PC-9 (cell line): ENCODE data around the gene LETMD1. TPM values are rescaled to one million over a fixed set of nuclear protein-coding genes. Genes with fewer than 3 reads are reported as not detected.
A peak's percentile ranks its signal among the peaks of the same experiment; 100 is the strongest.

ENCODE experiments used
- BruUV-seq: library from RNA; stranded (reverse); fragments of 400-500 nt; replicated peaks from 2 replicates; lab custom pipeline; 2021; lab: Mats Ljungman, UMichigan
- CTCF ChIA-PET: fragments of 300-600 bp; sonication (Branson Sonifier 250); formaldehyde crosslinking; loops from one replicate; lab custom pipeline; 2022; ENCODE audit warnings: antibody characterized with exemption; lab: Charles Lee
- POLR2A ChIA-PET: fragments of 300-600 bp; sonication (Branson Sonifier 250); formaldehyde crosslinking; loops from one replicate; lab custom pipeline; 2022; ENCODE audit warnings: antibody characterized with exemption; ENCODE audit not compliant: unreplicated experiment; lab: Charles Lee
- DNase-seq, 2 experiments: peaks; one replicate each; pipeline versions ENCODE4 v3.0.0 to v3.0.0-alpha.2; 2015 to 2022; ENCODE audit warnings: mixed read lengths in 1 of 2
- H2AFZ ChIP-seq: fragments of 200-600 bp; sonication (generic); 2 replicates; pipeline ENCODE4 v1.8.1; 2017; ENCODE audit warnings: antibody characterized with exemption
- H3F3A ChIP-seq: fragments of 200-600 bp; sonication (generic); 2 replicates; pipeline ENCODE4 v1.8.1; 2017; ENCODE audit warnings: antibody characterized with exemption, mild to moderate bottlenecking, low read depth; ENCODE audit not compliant: insufficient read depth
- H3K27ac ChIP-seq: fragments of 200-600 bp; sonication (generic); 2 replicates; pipeline ENCODE4 v1.6.1; 2016; ENCODE audit warnings: mixed run types
- H3K27me3 ChIP-seq: fragments of 200-600 bp; sonication (generic); 2 replicates; pipeline ENCODE4 v1.6.1; 2016; ENCODE audit warnings: low read depth, mixed run types; ENCODE audit not compliant: insufficient read depth
- H3K36me3 ChIP-seq: fragments of 200-600 bp; sonication (generic); 2 replicates; pipeline ENCODE4 v1.6.1; 2016; ENCODE audit warnings: low read depth, mixed run types
- H3K4me1 ChIP-seq: fragments of 200-600 bp; sonication (generic); replicated peaks from 2 replicates; pipeline ENCODE4 v1.6.1; 2016; ENCODE audit warnings: mixed run types; ENCODE audit not compliant: insufficient read depth
- H3K4me2 ChIP-seq: fragments of 200-600 bp; sonication (generic); 2 replicates; pipeline ENCODE4 v1.6.1; 2017; ENCODE audit warnings: mixed run types
- H3K4me3 ChIP-seq: fragments of 200-600 bp; sonication (generic); 2 replicates; pipeline ENCODE4 v1.6.1; 2016; ENCODE audit warnings: mixed run types
- H3K79me2 ChIP-seq: fragments of 200-600 bp; sonication (generic); 2 replicates; pipeline ENCODE4 v1.6.1; 2017; ENCODE audit warnings: low read depth, mixed run types
- H3K9me2 ChIP-seq: fragments of 200-600 bp; sonication (generic); 2 replicates; pipeline ENCODE4 v1.8.1; 2017; ENCODE audit warnings: mild to moderate bottlenecking; ENCODE audit not compliant: insufficient read depth
- H3K9me3 ChIP-seq: fragments of 200-600 bp; sonication (generic); 2 replicates; pipeline ENCODE4 v1.8.1; 2016; ENCODE audit warnings: low read depth; ENCODE audit not compliant: insufficient read depth
- H4K20me1 ChIP-seq: fragments of 200-600 bp; sonication (generic); 2 replicates; pipeline ENCODE4 v1.8.1; 2017; ENCODE audit not compliant: insufficient read depth
- CTCF ChIP-seq: fragments of 200-600 bp; sonication (generic); conservative IDR thresholded peaks from 2 replicates; pipeline ENCODE4 v1.6.1; 2017; ENCODE audit warnings: mixed run types, antibody characterized with exemption, mild to moderate bottlenecking, moderate library complexity
- EZH2 ChIP-seq: fragments of 200-600 bp; sonication (generic); IDR thresholded peaks from 2 replicates; pipeline ENCODE4 v1.8.0; 2017; ENCODE audit warnings: antibody characterized with exemption, low read depth
- intact Hi-C: fragments of 100-400 bp; cut with micrococcal nuclease; formaldehyde crosslinking; loops from one replicate; pipeline ENCODE4 v1.10.0; 2022; ENCODE audit not compliant: unreplicated experiment
- total RNA-seq: library from RNA; stranded (reverse); gene quantifications from 2 replicates; pipeline ENCODE4 v1.2.3, GENCODE V29; 2021

LETMD1 gene
- total RNA-seq, 1 experiment from 2014 or later: 81.9 TPM

- DNase-seq: no peak
- Histone ChIP-seq H3F3A (peaks cover 6% of the 10 kb centered on the region; the same call in 1 of the 2 replicates), H3K9me3 (no peaks in the 10 kb centered on the region), H3K4me3 (no peak overlapping the region), H3K9me2 (no peaks in the 10 kb centered on the region), H3K36me3 (no peaks in the 10 kb centered on the region), H3K4me2 (no peak overlapping the region), H3K4me1 (peaks cover 8% of the 10 kb centered on the region), H3K27me3 (no peaks in the 10 kb centered on the region), H2AFZ (no peak overlapping the region), H3K79me2 (peaks cover 25% of the 10 kb centered on the region; the same call in 1 of the 2 replicates), H4K20me1 (0 out of 2 replicates have a peak, but pooled peaks cover 3% of the 10 kb centered on the region), H3K27ac (no peak overlapping the region)
- ChIA-PET POLR2A (interaction anchor here (0.7 to 1.0 kb wide), 2 partner anchors 9 to 291 kb away, joined by 5 to 6 read pairs; no protein-coding TSS in a partner anchor), CTCF (interaction anchor here (0.7 kb wide), 1 partner anchor 92 kb away, joined by 16 read pairs; no protein-coding TSS in a partner anchor)
- intact Hi-C loops: loop anchor here (10.0 kb wide), 1 partner anchor 265 kb away; the partner anchor contains the start of gene CELA1
- no peak for TF ChIP-seq EZH2
- no peak for TF ChIP-seq CTCF
- BruUV-seq: no TSS peak
These were observed 32.0 kb downstream of the LETMD1 start for GRCh38 chr12:51080136-51080535.

- no peaks in the 10 kb centered on the region for H3K9me3 ChIP-seq
- no peaks in the 10 kb centered on the region for H3K9me2 ChIP-seq
- no TSS peak for BruUV-seq
- no peak overlapping the region for H3K4me3 ChIP-seq
- no peaks in the 10 kb centered on the region for H3K27me3 ChIP-seq
- H3K79me2 ChIP-seq: peaks cover 25% of the 10 kb centered on the region; the same call in 1 of the 2 replicates
- peaks cover 8% of the 10 kb centered on the region for H3K4me1 ChIP-seq
- intact Hi-C loops: loop anchor here (10.0 kb wide), 1 partner anchor 263 kb away; the partner anchor contains the start of gene CELA1
- CTCF ChIA-PET: no interaction called here
- H3K4me2 ChIP-seq: peak overlapping the region; percentile 87; the same call in 1 of the 2 replicates
- no peaks in the 10 kb centered on the region for H3K36me3 ChIP-seq
- TF ChIP-seq CTCF: no peak
- TF ChIP-seq EZH2: no peak
- no peak for DNase-seq
- H4K20me1 ChIP-seq: 0 out of 2 replicates have a peak, but pooled peaks cover 3% of the 10 kb centered on the region
- POLR2A ChIA-PET: interaction anchor here (0.6 kb wide), 1 partner anchor 93 kb away, joined by 10 read pairs; no protein-coding TSS in a partner anchor
- H2AFZ ChIP-seq: no peak overlapping the region
- H3K27ac ChIP-seq: no peak overlapping the region
- H3F3A ChIP-seq: peaks cover 9% of the 10 kb centered on the region; the same call in 1 of the 2 replicates
These were observed 33.3 kb downstream of the LETMD1 start for GRCh38 chr12:51081421-51081820.

- no peak for TF ChIP-seq EZH2
- no peak for TF ChIP-seq CTCF
- H3K27me3 ChIP-seq: no peaks in the 10 kb centered on the region
These were observed 34.5 kb downstream of the LETMD1 start for GRCh38 chr12:51082561-51083125.

More at GRCh38 chr12:51082561-51083125, 34.5 kb downstream of the LETMD1 start:
- Histone ChIP-seq H3K9me2 (no peaks in the 10 kb centered on the region), H3K4me3 (peak overlapping the region; percentile 84), H3K4me1 (peaks cover 8% of the 10 kb centered on the region), H3K79me2 (peaks cover 18% of the 10 kb centered on the region; the same call in 1 of the 2 replicates), H4K20me1 (0 out of 2 replicates have a peak, but pooled peaks cover 3% of the 10 kb centered on the region), H3K4me2 (peak overlapping the region; percentile 87), H3K27ac (peak overlapping the region; percentile 26), H3K9me3 (no peaks in the 10 kb centered on the region), H3K36me3 (no peaks in the 10 kb centered on the region), H3F3A (peaks cover 9% of the 10 kb centered on the region; the same call in 1 of the 2 replicates), H2AFZ (peak overlapping the region; percentile 88)
- BruUV-seq: no TSS peak
- ChIA-PET POLR2A (interaction anchor here (0.5 to 1.0 kb wide), 5 partner anchors 9 to 828 kb away, joined by 5 to 8 read pairs (median 7); no protein-coding TSS in a partner anchor), CTCF (interaction anchor here (0.6 kb wide), 1 partner anchor 995 kb away, joined by 4 read pairs; no protein-coding TSS in a partner anchor)
- intact Hi-C loops: loop anchor here (2.0 to 10.0 kb wide), 2 partner anchors 34 to 262 kb away; partner anchors contain the start of genes CELA1 and LETMD1
- peak in 1 of 2 experiments; percentile 12 for DNase-seq
